Measurements from ENCODE around the gene MTAP.

MTAP gene

GRCh38 chr9:21902136-21902535 lies 99.7 kb downstream of the MTAP start:
- H3K79me2 ChIP-seq (ENCODE audit: control insufficient read depth, low read length): no peaks in the 10 kb centered on the region
- no peak overlapping the region for H3K4me2 ChIP-seq (ENCODE audit: low read length)
- H3F3A ChIP-seq (ENCODE audit: control insufficient read depth, insufficient read depth): no peaks in the 10 kb centered on the region
- no peaks in the 10 kb centered on the region for H3K4me1 ChIP-seq (ENCODE audit: control insufficient read depth, low read length)
- no peak overlapping the region for H3K27ac ChIP-seq (ENCODE audit: low read depth, low read length)
- TF ChIP-seq EZH2phosphoT487 (IDR thresholded peaks at IDR 0.05; ENCODE audit: borderline replicate concordance, low read length) (no peak), CTCF (IDR thresholded peaks at IDR 0.05; ENCODE audit: low read depth, low read length, poor library complexity, severe bottlenecking) (no peak)
- no peak overlapping the region for H3K4me3 ChIP-seq (ENCODE audit: low read length)
- H3K9me3 ChIP-seq (ENCODE audit: control insufficient read depth, insufficient read depth, low read length): no peaks in the 10 kb centered on the region
- H3K27me3 ChIP-seq (ENCODE audit: control insufficient read depth, low read length): no peaks in the 10 kb centered on the region
- no peaks in the 10 kb centered on the region for H4K20me1 ChIP-seq (ENCODE audit: control insufficient read depth, insufficient read depth, low read depth, low read length)
- no peaks in the 10 kb centered on the region for H3K9me2 ChIP-seq (replicated peaks; ENCODE audit: control insufficient read depth, low read length)
- no peaks in the 10 kb centered on the region for H3K36me3 ChIP-seq (ENCODE audit: control insufficient read depth, low read length)

GRCh38 chr9:21903380-21903965 lies 101.0 kb downstream of the MTAP start:
- Histone ChIP-seq H3K4me2 (ENCODE audit: low read length) (no peak overlapping the region), H3K9me2 (replicated peaks; ENCODE audit: control insufficient read depth, low read length) (no peaks in the 10 kb centered on the region), H3K27me3 (ENCODE audit: control insufficient read depth, low read length) (no peaks in the 10 kb centered on the region), H3K9me3 (ENCODE audit: control insufficient read depth, insufficient read depth, low read length) (no peaks in the 10 kb centered on the region), H3K4me3 (ENCODE audit: low read length) (no peak overlapping the region), H3K4me1 (ENCODE audit: control insufficient read depth, low read length) (no peaks in the 10 kb centered on the region), H3F3A (ENCODE audit: control insufficient read depth, insufficient read depth) (no peaks in the 10 kb centered on the region), H3K27ac (ENCODE audit: low read depth, low read length) (no peak overlapping the region), H3K79me2 (ENCODE audit: control insufficient read depth, low read length) (no peaks in the 10 kb centered on the region), H3K36me3 (ENCODE audit: control insufficient read depth, low read length) (no peaks in the 10 kb centered on the region), H4K20me1 (ENCODE audit: control insufficient read depth, insufficient read depth, low read depth, low read length) (no peaks in the 10 kb centered on the region)
- TF ChIP-seq EZH2phosphoT487 (IDR thresholded peaks at IDR 0.05; ENCODE audit: borderline replicate concordance, low read length) (no peak), CTCF (IDR thresholded peaks at IDR 0.05; ENCODE audit: low read depth, low read length, poor library complexity, severe bottlenecking) (no peak)

DNA sequence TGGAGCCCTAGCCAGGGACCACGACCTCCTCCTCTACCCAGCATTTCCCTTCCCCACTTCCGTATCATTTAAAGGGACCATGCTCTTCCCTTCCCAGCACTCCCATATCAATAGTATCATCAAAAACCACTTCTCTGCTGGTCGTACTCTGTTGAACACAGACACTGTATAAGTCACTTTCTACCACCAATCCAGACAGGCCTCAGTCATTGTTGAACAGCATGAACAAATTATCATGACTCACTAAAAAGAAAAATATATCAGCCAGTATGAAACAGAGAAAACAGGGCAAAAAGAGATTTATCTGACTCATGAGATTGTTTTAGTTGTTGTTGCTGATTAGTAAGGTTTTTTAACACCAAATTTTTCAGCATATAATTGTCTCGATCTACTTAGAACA lies 101.9 kb downstream of the MTAP start:
- no peak for TF ChIP-seq CTCF (IDR thresholded peaks at IDR 0.05; ENCODE audit: low read depth, low read length, poor library complexity, severe bottlenecking)
- no peak for TF ChIP-seq EZH2phosphoT487 (IDR thresholded peaks at IDR 0.05; ENCODE audit: borderline replicate concordance, low read length)
- Histone ChIP-seq H3K4me1 (ENCODE audit: control insufficient read depth, low read length) (no peaks in the 10 kb centered on the region), H3K4me2 (ENCODE audit: low read length) (no peak overlapping the region), H3K27me3 (ENCODE audit: control insufficient read depth, low read length) (no peaks in the 10 kb centered on the region), H3K36me3 (ENCODE audit: control insufficient read depth, low read length) (no peaks in the 10 kb centered on the region), H4K20me1 (ENCODE audit: control insufficient read depth, insufficient read depth, low read depth, low read length) (no peaks in the 10 kb centered on the region), H3F3A (ENCODE audit: control insufficient read depth, insufficient read depth) (no peaks in the 10 kb centered on the region), H3K79me2 (ENCODE audit: control insufficient read depth, low read length) (no peaks in the 10 kb centered on the region), H3K4me3 (ENCODE audit: low read length) (no peak overlapping the region), H3K9me3 (ENCODE audit: control insufficient read depth, insufficient read depth, low read length) (no peaks in the 10 kb centered on the region), H3K9me2 (replicated peaks; ENCODE audit: control insufficient read depth, low read length) (no peaks in the 10 kb centered on the region), H3K27ac (ENCODE audit: low read depth, low read length) (no peak overlapping the region)

Measured in DOHH2 (cell line).